Body of pancreas (tissue), 4 donors: ENCODE measurements around the gene AGXT2.

ENCODE experiments used
- CTCF ChIP-seq, 7 experiments: fragments of 450-650 bp in 4 of 7; fragments of 200-600 bp in 3 of 7; sonication (generic) in 3 of 7; IDR thresholded peaks; one replicate each; pipeline ENCODE4 v1.5.1; 2016 to 2019; ENCODE audit warnings: antibody characterized with exemption in 7 of 7
- POLR2A ChIP-seq, 3 donors: fragments of 450-650 bp; IDR thresholded peaks; one replicate each; pipeline ENCODE4 v1.6.1; 2016; ENCODE audit warnings: antibody characterized with exemption in 3 of 3, mild to moderate bottlenecking in 2 of 3

- TF ChIP-seq CTCF (IDR thresholded peaks at IDR 0.05) (no peak), POLR2A (IDR thresholded peaks at IDR 0.05) (no peak)
Observed at GRCh38 chr5:35061211-35061770, 13.5 kb upstream of the AGXT2 start.
